Measurements from ENCODE around the gene CTAG1A. TPM values are rescaled to one million over a fixed set of nuclear protein-coding genes. Genes with fewer than 3 reads are reported as not detected.

The CTAG1A gene
- total and polyA plus RNA-seq, 9 of the 15 experiments (the other 6 are each of a cell fraction or from before 2014, with no cell fraction given) = 0.32 TPM; not detected in 8

- TF ChIP-seq ZNF277 (CRISPR knock-in tag; IDR thresholded peaks at IDR 0.05; ENCODE audit: borderline replicate concordance) = no peak
- no peak for TF ChIP-seq ZNF274 (IDR thresholded peaks at IDR 0.05; ENCODE audit: borderline replicate concordance, low read depth, low read length)
- TF ChIP-seq SNRNP70 (optimal IDR thresholded peaks at IDR 0.05; ENCODE audit: low read depth, low read length) = no peak
- TF ChIP-seq SMC3 (conservative IDR thresholded peaks at IDR 0.05; ENCODE audit: insufficient read depth, low read depth, low read length) = no peak
- 0 out of 2 replicates have a peak, but pooled peaks have one; percentile 33 for TF ChIP-seq PTRF (tag; IDR thresholded peaks at IDR 0.05)
- TF ChIP-seq ATF1 (CRISPR knock-in tag; IDR thresholded peaks at IDR 0.05) = no peak
- peak; percentile 82 for TF ChIP-seq ATF1 (tag; IDR thresholded peaks at IDR 0.05)
- no peak for TF ChIP-seq NFATC3 (IDR thresholded peaks at IDR 0.05)
- TF ChIP-seq TAF15 (IDR thresholded peaks at IDR 0.05; ENCODE audit: low read depth, low read length) = no peak
- TF ChIP-seq, protein P1, sequence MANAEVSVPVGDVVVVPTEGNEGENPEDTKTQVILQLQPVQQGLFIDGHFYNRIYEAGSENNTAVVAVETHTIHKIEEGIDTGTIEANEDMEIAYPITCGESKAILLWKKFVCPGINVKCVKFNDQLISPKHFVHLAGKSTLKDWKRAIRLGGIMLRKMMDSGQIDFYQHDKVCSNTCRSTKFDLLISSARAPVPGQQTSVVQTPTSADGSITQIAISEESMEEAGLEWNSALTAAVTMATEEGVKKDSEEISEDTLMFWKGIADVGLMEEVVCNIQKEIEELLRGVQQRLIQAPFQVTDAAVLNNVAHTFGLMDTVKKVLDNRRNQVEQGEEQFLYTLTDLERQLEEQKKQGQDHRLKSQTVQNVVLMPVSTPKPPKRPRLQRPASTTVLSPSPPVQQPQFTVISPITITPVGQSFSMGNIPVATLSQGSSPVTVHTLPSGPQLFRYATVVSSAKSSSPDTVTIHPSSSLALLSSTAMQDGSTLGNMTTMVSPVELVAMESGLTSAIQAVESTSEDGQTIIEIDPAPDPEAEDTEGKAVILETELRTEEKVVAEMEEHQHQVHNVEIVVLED (CRISPR knock-in tag; IDR thresholded peaks at IDR 0.05) = no peak
- TF ChIP-seq DDX20 (tag; IDR thresholded peaks at IDR 0.05; ENCODE audit: low read depth) = no peak
- TF ChIP-seq HNRNPL (IDR thresholded peaks at IDR 0.05; ENCODE audit: low read depth, low read length) = no peak
- no peak for TF ChIP-seq HSF4 (CRISPR knock-in tag; IDR thresholded peaks at IDR 0.05; ENCODE audit: borderline replicate concordance)
- no peak for TF ChIP-seq E2F6 (IDR thresholded peaks at IDR 0.05; ENCODE audit: borderline replicate concordance in 1 of 2, extremely low read depth in 1 of 2, insufficient read depth in 1 of 2, insufficient read length in 1 of 2, low read depth in 1 of 2, low read length in 1 of 2, poor library complexity in 1 of 2, severe bottlenecking in 1 of 2)
- TF ChIP-seq, protein P2, sequence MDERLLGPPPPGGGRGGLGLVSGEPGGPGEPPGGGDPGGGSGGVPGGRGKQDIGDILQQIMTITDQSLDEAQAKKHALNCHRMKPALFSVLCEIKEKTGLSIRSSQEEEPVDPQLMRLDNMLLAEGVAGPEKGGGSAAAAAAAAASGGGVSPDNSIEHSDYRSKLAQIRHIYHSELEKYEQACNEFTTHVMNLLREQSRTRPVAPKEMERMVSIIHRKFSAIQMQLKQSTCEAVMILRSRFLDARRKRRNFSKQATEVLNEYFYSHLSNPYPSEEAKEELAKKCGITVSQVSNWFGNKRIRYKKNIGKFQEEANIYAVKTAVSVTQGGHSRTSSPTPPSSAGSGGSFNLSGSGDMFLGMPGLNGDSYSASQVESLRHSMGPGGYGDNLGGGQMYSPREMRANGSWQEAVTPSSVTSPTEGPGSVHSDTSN (CRISPR knock-in tag; IDR thresholded peaks at IDR 0.05; ENCODE audit: low read depth) = no peak
- TF ChIP-seq, protein P2 (tag; conservative IDR thresholded peaks at IDR 0.05; ENCODE audit: low read depth) = no peak
- TF ChIP-seq PHTF2 (CRISPR knock-in tag; IDR thresholded peaks at IDR 0.05) = no peak
- no peak; the same call in 1 of the 2 replicates for TF ChIP-seq POLR2AphosphoS2 (IDR thresholded peaks at IDR 0.05; ENCODE audit: low read length)
- no peak for TF ChIP-seq ADNP (tag; IDR thresholded peaks at IDR 0.05)
- peak; percentile 3; the same call in 1 of the 2 replicates for TF ChIP-seq MYC (IDR thresholded peaks at IDR 0.05; ENCODE audit: low read depth, low read length)
- no peak for TF ChIP-seq MYC (CRISPR knock-in tag; IDR thresholded peaks at IDR 0.05; ENCODE audit: borderline replicate concordance, low read depth)
These were observed 42.8 kb upstream of the CTAG1A start (continued) for GRCh38 chrX:154541896-154542722.
